Transverse colon (tissue), 4 donors: ENCODE data around the gene RAB6B. TPM values are rescaled to one million over a fixed set of nuclear protein-coding genes. Genes with fewer than 3 reads are reported as not detected.

ENCODE experiments used
- DNase-seq: peaks from one replicate; pipeline ENCODE4 v3.0.0-alpha.2; 2019
- H3K27ac ChIP-seq, 4 donors: fragments of 200-600 bp; sonication (generic); 2 replicates each; pipeline ENCODE4 v1.5.1; 2016 to 2018; ENCODE audit warnings: inconsistent platforms in 4 of 4
- H3K27me3 ChIP-seq: fragments of 200-600 bp; sonication (generic); 2 replicates; pipeline ENCODE4 v1.5.1; 2017; ENCODE audit warnings: inconsistent platforms
- H3K36me3 ChIP-seq, 4 donors: fragments of 200-600 bp; sonication (generic); 2 replicates each; pipeline ENCODE4 v1.5.1; 2017 to 2019; ENCODE audit warnings: inconsistent platforms in 4 of 4
- H3K4me1 ChIP-seq, 4 donors: fragments of 200-600 bp; sonication (generic); 2 replicates each; pipeline ENCODE4 v1.5.1; 2017 to 2020; ENCODE audit warnings: inconsistent platforms in 4 of 4
- H3K4me3 ChIP-seq, 4 donors: fragments of 200-600 bp; sonication (generic); 1 replicate in 1 of 4; 2 replicates in 3 of 4; pipeline versions ENCODE4 v1.5.1 to v1.6.1; 2017 to 2019; ENCODE audit warnings: inconsistent platforms in 4 of 4
- H3K9me3 ChIP-seq, 2 donors: fragments of 200-600 bp; sonication (generic); 2 replicates each; pipeline ENCODE4 v1.5.1; 2017 to 2019; ENCODE audit warnings: inconsistent platforms in 2 of 2
- EP300 ChIP-seq: sonication (generic); formaldehyde crosslinking; IDR thresholded peaks from one replicate; pipeline ENCODE4 v1.6.1; 2017; ENCODE audit warnings: antibody characterized with exemption, low read depth
- POLR2A ChIP-seq: fragments of 450-650 bp; IDR thresholded peaks from one replicate; pipeline ENCODE4 v1.6.1; 2016; ENCODE audit warnings: antibody characterized with exemption, mild to moderate bottlenecking, moderate library complexity
- POLR2AphosphoS5 ChIP-seq, 3 donors: sonication (generic); formaldehyde crosslinking; IDR thresholded peaks; one replicate each; pipeline ENCODE4 v1.6.1; 2016; ENCODE audit warnings: antibody characterized with exemption in 3 of 3
- WGBS, 2 donors: methylation state at CpG; one replicate each; pipeline ENCODE4 v1.1.5; 2018; ENCODE audit warnings: low coverage in 1 of 2; 5-methylcytosine and 5-hydroxymethylcytosine counted together
- in situ Hi-C, 4 donors: fragments of 200-750 bp; cut with MboI; loops; one replicate each; pipeline versions ENCODE4 v1.15.0 to v1.15.1; 2017; ENCODE audit warnings: low sequenced_read_pairs in 3 of 4, low pct_ligation_motif_present in 1 of 4, low pct_unique_long_range_greater_than_20kb in 1 of 4
- intact Hi-C: fragments of 100-400 bp; cut with DNase I; formaldehyde crosslinking; loops from one replicate; pipeline ENCODE4 v1.15.1; 2023; ENCODE audit warnings: low total_unique reads
- total RNA-seq, 4 donors: library from RNA; depleted of rRNA; stranded (reverse); fragments of >200 nt; gene quantifications; one replicate each; pipeline ENCODE4 v1.1.0, GENCODE V29; 2016
- TF ChIP-seq, protein P1 (sequence below), 5 experiments: fragments of 200-600 bp in 3 of 5; fragments of 450-650 bp in 2 of 5; sonication (generic) in 3 of 5; IDR thresholded peaks; 1 replicate in 2 of 5; 2 replicates in 3 of 5; pipeline ENCODE4 v1.5.1; 2016 to 2017; ENCODE audit warnings: antibody characterized with exemption in 5 of 5, inconsistent platforms in 3 of 5, mild to moderate bottlenecking in 2 of 5, moderate library complexity in 1 of 5

The RAB6B gene
- total RNA-seq, 4 donors from 2014 or later, result 1.2 to 4.8 (median 2.2) TPM

DNA sequence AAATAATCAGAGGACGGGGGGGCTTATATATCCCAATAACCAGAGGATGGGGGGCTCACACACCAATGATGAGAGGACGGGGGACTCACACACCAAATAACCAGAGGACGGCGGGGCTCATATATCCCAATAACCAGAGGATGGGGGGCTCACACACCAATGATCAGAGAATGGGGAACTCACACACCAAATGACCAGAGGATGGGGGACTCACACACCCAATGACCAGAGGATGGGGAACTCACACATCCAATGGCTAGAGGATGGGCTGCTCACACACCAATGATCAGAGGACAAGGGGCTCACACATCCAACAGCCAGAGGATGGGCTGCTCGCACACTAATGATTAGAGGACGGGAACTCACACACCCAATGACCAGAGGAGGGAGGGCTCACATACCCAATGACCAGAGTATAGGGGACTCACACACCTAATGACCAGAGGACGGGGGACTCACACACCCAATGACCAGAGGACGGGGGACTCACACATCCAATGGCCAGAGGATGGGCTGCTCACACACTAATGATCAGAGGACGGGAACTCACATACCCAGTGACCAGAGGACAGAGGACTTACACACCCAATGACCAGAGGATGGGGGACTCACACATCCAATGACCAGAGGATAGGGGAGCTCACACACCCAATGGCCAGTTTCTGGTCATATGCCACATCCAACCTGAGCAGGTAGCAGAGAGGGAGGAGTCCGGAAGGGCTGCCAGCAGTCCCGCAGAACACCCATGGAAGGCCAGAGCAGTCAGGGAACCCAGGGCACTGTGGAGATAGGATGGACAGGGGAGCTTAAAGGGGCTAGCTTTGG is 10.6 kb downstream of the RAB6B start:
- DNase-seq, result no peak
- H3K36me3 ChIP-seq, result no peaks in the 10 kb centered on the region
- no peaks in the 10 kb centered on the region for H3K9me3 ChIP-seq
- intact Hi-C loops (no loop called here), in situ Hi-C loops (no loop called here)
- TF ChIP-seq, protein P1, sequence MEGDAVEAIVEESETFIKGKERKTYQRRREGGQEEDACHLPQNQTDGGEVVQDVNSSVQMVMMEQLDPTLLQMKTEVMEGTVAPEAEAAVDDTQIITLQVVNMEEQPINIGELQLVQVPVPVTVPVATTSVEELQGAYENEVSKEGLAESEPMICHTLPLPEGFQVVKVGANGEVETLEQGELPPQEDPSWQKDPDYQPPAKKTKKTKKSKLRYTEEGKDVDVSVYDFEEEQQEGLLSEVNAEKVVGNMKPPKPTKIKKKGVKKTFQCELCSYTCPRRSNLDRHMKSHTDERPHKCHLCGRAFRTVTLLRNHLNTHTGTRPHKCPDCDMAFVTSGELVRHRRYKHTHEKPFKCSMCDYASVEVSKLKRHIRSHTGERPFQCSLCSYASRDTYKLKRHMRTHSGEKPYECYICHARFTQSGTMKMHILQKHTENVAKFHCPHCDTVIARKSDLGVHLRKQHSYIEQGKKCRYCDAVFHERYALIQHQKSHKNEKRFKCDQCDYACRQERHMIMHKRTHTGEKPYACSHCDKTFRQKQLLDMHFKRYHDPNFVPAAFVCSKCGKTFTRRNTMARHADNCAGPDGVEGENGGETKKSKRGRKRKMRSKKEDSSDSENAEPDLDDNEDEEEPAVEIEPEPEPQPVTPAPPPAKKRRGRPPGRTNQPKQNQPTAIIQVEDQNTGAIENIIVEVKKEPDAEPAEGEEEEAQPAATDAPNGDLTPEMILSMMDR (IDR thresholded peaks at IDR 0.05), result no peak
- TF ChIP-seq POLR2A (no peak), EP300 (no peak), POLR2AphosphoS5 (IDR thresholded peaks at IDR 0.05) (no peak)
- 89% methylated on average over 11 of the region's 11 CpGs; no CpG with 5 or more reads in 1 of the 2 donors for WGBS, 2 donors
- no peak overlapping the region for H3K27ac ChIP-seq
- no peak overlapping the region for H3K4me3 ChIP-seq
- no peaks in the 10 kb centered on the region for H3K27me3 ChIP-seq
- peaks cover 0 to 9% (median 0%) of the 10 kb centered on the region in 4 donors for H3K4me1 ChIP-seq

DNA sequence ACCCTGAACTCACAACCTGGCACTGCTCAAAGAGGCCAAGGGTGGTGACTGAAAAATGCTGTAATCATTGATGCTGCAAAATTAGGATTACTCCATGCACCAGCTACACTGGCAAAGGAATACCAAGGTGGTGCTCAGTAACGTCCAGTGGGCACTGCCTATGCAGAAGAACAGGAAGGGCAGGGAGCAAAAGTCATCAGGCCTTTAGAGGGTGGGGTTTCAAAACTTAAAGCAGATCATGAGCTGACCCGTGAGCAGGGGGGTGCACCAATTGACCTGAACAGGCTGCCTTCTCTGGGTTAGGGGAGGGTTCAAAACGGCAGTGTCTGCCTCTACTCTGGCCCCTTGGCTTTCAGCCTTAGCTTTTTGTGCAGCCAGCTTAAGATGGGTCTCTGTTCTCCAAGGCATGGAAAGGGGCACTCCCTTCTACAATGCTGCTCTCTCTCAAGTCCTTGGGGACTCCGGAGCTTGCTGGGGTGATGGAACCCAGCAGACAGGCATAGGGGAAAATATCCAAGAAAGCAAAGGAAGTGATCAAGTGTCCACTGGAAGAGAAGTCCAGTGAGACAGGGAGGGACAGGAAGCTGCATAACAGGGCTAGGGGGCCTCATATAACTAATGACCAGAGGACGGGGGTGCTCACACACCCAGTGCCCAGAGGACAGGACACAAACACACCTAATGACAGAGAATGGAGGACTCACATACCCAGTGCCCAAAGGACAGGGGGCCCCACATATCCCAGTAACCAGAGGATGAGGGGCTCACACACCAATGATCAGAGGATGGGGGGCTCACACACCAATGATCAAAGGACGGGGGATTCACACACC is 11.4 kb downstream of the RAB6B start:
- H3K36me3 ChIP-seq, result no peaks in the 10 kb centered on the region
- intact Hi-C loops (no loop called here), in situ Hi-C loops (no loop called here)
- peaks cover 0 to 9% (median 0%) of the 10 kb centered on the region in 4 donors for H3K4me1 ChIP-seq
- no peaks in the 10 kb centered on the region for H3K9me3 ChIP-seq
- no peaks in the 10 kb centered on the region for H3K27me3 ChIP-seq
- 68 to 100% methylated on average over 1 to 6 of the region's 6 CpGs for WGBS, 2 donors
- no peak overlapping the region for H3K27ac ChIP-seq
- TF ChIP-seq, protein P1 (IDR thresholded peaks at IDR 0.05), result no peak
- TF ChIP-seq EP300 (no peak), POLR2AphosphoS5 (IDR thresholded peaks at IDR 0.05) (no peak), POLR2A (no peak)
- H3K4me3 ChIP-seq, result no peak overlapping the region
- no peak for DNase-seq

DNA sequence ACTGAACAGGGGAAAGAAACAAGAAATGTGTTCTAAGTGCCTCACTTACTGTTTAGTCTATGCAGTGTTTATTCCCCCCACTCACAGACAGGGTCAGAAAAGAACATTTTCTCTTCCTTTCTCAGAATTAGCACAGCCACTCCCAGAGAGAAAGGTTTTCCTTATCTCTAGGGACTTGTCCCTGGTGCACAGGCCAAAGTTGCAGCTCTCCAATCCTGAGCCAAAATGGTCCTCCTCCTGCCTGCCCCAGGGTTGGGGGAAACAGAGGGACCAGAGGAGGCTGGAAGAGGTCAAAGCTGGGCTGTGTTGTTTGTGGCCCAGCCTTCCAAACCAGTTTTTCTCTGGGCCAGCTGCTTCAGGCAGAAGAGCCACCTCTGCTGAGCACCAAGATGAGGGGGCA is 12.0 kb downstream of the RAB6B start:
- Histone ChIP-seq H3K4me1 (peaks cover 0 to 9% (median 0%) of the 10 kb centered on the region in 4 donors), H3K4me3 (no peak overlapping the region), H3K27ac (no peak overlapping the region), H3K36me3 (no peaks in the 10 kb centered on the region), H3K9me3 (no peaks in the 10 kb centered on the region), H3K27me3 (no peaks in the 10 kb centered on the region)
- TF ChIP-seq POLR2A, result no peak
- no peak for TF ChIP-seq EP300
- TF ChIP-seq, protein P1 (IDR thresholded peaks at IDR 0.05), result no peak
- TF ChIP-seq POLR2AphosphoS5 (IDR thresholded peaks at IDR 0.05), result no peak
- in situ Hi-C loops, result no loop called here
- intact Hi-C loops, result no loop called here
- DNase-seq, result no peak

DNA sequence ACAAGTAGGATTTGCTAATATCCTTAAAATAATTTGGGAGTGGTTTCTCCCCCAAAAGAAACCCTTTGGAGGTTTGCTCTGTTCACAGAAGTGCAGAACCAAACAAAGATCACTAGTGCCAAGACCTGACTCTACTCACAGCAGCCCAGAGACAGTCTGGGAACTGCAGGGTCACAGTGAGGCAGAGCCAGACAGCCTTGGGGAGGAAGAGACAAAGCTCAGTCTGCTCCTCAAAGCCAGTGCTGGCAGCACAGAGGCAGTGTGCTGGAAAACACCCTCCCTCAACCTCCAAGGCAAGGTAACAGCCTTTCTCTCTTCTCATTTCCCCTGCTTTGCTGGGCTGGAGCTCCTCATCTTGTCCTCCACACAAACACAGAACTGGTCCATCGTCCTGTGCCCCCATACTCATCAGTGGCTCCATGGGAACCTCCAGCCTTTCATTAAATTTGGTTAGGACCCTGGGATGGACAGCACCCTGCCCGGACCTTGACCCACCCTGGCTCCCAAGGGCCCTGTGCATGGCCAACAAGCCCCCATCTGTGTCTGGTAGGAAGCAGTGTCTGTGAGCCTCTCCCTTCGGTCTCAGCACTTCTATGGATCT is 12.6 kb downstream of the RAB6B start:
- intact Hi-C loops (no loop called here), in situ Hi-C loops (no loop called here)
- Histone ChIP-seq H3K36me3 (no peaks in the 10 kb centered on the region), H3K27me3 (no peaks in the 10 kb centered on the region), H3K9me3 (peaks cover 0 to under 1% of the 10 kb centered on the region in 2 donors), H3K27ac (no peak overlapping the region), H3K4me3 (no peak overlapping the region), H3K4me1 (peaks cover 0 to 9% (median 0%) of the 10 kb centered on the region in 4 donors)
- TF ChIP-seq POLR2A, result no peak
- no peak for TF ChIP-seq EP300
- no peak for TF ChIP-seq POLR2AphosphoS5 (IDR thresholded peaks at IDR 0.05)
- TF ChIP-seq, protein P1 (IDR thresholded peaks at IDR 0.05), result no peak
- DNase-seq, result no peak
- WGBS, 2 donors, result 75% methylated on average over 1 to 3 of the region's 3 CpGs
